Activated CD8-positive, alpha-beta memory T cell treated with anti-CD3 and anti-CD28 coated beads for 4 hours (primary cell): Measurements from ENCODE around the gene DPY30.

ENCODE experiments used
- DNase-seq, 2 donors: peaks; one replicate each; pipeline ENCODE4 v3.0.0-alpha.2; 2020; ENCODE audit warnings: low read depth in 2 of 2

The DPY30 gene

DNA sequence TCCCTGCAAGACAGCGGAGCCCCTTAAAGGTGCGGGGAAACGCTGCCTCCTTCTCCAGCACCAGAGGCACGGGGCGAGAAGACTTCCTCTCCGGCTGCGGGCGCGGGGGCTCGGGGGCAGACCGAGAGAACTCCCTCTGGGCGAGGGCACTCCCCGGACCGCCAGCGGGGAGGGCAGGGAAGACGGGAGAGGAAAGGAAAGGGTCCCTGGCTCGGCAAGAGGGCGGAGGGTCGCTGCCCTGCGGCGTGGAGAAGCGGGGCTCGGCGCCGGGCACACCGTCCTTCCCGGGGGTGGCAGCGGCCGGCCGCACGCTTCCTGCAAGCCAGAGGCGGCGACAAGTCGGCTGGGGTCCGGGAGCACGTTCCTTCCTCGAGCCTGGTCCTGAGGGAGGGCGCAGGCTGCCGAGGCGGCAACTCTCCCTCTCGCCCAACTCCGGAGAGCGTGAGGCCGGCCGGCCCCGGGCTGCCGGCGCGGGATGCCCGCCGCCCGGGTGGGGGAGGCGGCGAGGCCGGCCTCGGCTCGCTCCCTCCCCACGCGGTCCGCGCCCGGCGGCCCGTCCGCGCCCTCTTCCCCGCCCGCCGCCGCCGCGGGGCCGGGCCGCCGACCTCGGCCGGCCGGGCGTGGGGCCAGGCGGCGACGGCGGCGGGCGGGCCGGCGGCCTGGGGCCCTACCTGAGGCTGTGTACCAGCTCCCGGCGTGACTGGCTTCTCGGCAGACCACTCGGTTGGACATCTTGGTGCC, 29.9 kb downstream of the DPY30 start:
- DNase-seq = peak; percentile 1 to 13

DNA sequence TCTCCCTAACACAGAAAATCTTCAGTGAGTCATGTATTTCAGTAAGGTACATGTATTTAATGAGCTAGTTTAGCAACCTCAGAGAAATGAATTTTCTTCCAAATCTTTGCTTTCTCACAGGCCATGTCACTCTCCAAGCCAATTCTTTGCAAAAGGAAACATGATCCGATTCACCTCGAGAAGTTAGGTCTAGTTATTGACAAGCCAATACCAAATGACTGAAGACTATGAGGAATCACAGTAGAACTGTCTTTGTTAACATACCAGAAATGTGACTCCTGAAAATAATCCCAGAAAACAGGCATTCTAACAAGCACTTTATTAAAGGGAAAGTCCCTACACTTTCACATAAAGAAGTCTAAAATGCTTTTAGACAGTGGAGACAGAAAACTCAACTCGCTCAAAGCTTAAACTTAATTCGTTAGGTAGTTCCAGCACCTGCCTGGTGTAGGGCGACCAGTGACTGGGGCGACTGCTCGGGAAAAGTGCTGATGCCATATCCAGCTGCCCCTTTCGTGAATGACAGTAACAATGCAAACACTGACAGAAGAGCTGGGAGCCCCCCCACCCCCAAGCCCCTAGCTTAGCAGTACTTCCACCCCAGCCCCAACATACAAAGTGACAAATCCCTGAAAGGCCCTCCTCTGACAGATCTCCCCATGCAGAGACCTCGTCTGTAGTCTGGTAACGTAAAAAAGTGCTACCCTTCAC, 30.6 kb downstream of the DPY30 start:
- peak in 1 of 2 donors; percentile 0 for DNase-seq

DNA sequence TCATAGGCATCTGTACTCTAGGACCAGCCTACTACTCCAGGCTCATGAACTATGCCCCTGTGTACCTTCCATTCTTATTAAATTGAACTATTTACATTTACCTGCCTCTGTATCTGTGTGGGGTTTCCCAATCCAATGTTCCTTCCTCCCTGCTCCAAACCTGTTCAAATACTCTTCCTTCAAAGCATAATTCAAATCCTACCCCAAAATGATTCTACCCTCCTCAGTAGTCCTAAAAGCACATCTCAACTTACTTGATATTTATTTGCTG, 32.5 kb downstream of the DPY30 start:
- DNase-seq = no peak

DNA sequence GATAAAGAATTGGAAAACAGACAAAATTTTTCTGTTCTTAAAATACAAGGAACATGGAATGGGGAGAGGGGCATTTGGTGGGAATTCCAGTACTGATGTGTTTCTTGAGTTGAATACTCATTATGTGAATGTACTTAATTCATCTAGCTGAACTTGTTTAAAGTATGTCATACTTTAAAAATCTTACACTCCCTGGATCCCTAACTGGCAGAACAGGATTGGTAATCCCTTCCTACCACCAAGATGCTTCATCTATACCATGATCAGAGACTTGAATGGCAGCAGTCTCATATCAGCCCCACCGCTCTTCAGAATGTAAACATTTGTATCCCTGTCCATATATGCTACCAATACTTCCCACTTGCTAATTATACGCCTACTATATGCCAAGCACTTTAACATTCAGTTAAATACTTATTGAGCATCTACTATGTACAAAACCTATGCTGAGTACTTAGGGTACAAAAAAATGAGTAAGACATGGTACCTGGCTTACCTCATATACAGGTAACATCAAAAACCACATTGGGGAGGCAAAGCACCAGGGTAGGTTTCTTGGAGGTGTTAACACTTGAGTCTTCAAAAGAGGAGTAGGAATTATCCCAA, 34.1 kb downstream of the DPY30 start:
- no peak for DNase-seq

DNA sequence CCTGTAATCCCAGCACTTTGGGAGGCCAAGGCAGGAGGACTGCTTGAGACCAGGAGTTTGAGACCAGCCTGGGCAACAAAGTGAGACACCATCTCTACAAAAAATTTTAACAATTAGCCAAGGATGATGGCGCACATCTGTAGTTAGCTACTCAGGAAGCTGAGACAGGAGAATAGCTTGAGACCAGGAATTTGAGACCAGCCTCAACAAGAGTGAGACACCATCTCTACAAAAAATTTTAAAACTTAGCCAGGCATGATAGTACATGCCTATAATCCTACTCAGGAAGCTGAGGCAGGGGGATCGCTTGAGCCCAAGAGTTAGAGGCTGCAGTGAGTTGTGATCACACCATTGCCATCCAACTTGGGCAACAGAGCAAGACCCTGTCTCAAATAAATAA, 35.8 kb downstream of the DPY30 start:
- no peak for DNase-seq

DNA sequence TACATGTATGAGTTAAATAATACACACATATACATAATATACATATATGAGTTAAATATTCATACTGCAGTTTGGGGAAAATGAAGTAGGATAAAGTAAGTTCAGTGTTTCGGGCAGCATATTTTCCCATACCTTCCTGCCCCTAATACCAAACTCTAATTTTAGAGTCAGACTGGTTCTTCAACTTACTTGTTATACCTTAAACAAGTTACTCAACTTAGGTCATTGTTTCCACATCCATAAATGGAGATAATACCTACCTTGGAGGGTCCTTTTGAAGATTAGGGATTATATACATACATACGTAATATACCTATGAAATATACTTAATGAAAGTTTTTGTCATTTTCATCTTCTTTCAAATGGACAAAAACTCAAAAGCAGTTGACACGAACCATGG, 37.2 kb downstream of the DPY30 start:
- DNase-seq = no peak

DNA sequence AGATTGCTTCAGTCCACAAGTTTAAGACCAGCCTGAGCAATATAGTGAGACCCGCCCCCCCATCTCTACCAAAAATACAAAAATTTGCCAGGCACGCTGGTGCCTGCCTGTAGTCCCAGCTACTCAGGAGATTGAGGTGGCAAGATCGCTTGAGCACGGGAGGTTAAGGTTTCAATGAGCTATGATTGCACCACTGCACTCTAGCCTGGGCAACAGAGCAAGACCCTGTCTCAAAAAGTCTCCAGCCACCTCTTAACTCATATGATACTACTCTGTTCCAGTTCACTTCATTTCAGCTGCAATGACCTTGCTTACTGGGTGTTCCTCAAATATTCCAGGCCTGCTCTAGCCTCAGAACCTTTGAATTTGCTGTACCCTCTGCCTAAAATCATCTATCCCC, 40.2 kb downstream of the DPY30 start:
- DNase-seq = no peak

DNA sequence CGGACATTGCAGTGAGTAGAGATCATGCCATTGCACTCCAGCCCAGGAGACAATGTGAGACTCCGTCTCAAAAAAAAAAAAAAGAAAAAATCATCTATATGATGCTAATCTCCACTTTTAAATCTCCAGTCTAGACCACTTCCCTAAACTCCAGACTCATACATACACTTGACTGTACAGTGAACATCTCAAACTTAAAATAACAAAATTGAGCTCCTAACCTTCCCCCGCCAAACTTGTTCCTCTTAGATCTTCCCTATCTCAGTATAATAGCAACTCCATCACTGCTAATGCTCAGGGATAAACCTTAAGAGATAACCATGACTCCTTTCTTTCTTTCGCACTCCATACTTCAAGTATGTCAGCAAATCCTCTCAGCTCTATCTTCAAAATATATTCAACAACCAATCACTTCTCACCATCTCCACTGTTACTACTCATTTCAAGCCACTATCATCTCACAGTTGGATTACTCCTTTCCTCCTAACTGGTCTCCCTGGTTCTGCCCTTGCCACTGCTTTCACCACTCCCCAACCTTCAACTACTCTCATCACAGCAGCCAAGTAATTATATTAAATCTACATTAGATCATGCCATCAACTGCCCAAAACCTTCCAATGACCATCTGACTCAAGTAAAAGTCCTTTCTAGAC, 40.7 kb downstream of the DPY30 start:
- no peak for DNase-seq

DNA sequence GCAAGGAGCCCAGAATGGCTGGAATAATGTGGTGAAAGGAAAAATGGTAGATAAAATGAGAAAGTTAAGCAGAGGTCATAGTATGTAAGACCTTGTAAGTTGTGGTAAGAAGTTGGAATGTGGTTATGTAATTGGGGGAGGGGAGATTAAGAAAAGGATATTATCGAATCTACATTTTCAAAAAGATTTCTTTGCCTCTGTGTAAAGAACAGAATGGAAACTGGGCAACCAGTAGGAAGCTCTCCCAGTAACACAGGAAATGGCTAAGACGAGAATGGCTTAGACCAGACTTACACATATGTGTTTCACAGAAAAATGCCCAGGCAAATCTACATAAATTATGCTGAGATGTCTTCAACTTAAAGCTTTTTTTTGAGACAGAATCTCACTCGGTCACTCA, 42.0 kb downstream of the DPY30 start:
- no peak for DNase-seq

DNA sequence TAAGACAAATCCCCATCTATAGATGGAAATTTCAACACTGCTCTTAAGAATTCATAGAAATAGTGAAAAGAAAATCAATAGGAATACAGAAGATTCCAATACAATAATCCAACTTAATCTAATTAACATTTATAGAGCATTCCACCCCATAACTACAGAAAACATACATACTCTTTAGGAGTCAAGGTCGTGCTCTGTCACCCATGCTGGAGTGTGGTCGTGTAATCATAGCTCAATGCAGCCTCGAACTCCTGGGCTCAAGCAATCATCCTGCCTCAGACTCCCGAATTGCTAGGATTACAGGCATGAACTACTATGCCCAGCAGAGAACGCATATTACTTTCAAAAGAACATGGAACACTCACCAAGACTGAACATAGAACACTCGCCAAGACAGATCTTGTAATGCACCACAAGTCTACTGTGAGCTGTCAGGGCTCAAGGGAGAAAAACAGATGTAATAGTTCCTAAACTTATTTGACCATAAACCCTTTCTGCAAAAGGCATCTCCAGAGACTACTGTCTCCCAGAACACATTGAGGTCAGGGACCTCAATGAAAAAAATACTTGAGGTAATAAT, 42.9 kb downstream of the DPY30 start:
- no peak for DNase-seq

DNA sequence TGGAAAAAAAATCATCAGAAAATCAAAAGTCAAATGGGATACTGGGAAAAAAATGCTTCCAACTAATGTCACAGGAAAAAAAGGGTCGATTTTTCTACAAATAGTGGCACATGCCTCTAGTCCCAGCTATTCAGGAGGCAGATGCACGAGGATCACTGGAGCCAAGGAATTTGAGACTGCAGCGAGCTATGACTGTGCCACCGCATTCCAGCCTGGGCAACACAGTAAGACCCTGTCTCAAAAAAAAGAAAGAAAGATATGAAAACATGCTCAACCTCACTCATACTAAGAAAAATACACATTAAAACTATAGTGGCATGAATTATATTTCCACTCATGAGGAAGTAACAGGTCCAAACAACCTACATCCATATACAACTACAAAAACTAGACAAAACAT, 46.7 kb downstream of the DPY30 start:
- DNase-seq = no peak

DNA sequence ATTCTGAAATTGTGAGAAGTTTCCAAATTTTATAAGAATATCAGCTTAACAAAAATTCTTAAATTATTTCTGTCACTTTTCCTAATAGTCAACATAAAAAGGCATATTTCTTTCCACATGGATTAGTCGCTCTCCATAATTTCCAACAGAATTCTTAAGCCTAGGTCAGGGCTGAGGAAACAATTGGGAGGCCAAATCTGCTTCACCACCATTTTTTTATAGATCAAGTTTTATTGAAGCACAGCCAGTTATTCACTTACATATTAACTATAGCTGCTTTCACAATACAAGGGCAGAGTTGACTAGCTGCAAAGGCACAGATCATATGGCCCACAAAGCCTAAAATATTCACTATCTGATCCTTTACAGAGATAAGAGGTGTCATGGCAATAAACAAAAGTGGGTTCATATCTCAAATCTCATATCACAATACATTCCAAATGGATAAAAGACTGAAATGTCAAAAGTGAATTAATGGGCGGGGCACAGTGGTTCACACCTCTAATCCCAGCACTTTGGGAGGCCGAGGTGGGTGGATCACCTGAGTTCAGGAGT, 47.5 kb downstream of the DPY30 start:
- DNase-seq = no peak

DNA sequence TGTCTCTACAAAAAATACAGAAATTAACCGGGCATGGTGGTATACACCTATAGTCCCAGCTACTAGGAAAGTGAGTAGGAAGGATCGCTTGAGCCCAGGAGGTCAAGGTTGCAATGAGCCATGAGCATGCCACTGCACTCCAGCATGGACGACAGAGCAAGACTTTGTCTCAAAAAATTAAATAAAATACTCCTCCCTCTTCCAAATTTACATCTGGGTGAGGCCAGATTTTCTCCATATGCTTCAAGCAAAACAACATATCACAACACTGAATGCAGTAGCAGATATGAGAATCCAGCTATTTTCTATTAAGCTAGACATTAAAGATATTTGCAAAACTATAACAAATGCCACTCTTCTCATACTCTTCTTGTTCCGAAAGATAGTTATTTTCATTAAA, 49.7 kb downstream of the DPY30 start:
- no peak for DNase-seq

DNA sequence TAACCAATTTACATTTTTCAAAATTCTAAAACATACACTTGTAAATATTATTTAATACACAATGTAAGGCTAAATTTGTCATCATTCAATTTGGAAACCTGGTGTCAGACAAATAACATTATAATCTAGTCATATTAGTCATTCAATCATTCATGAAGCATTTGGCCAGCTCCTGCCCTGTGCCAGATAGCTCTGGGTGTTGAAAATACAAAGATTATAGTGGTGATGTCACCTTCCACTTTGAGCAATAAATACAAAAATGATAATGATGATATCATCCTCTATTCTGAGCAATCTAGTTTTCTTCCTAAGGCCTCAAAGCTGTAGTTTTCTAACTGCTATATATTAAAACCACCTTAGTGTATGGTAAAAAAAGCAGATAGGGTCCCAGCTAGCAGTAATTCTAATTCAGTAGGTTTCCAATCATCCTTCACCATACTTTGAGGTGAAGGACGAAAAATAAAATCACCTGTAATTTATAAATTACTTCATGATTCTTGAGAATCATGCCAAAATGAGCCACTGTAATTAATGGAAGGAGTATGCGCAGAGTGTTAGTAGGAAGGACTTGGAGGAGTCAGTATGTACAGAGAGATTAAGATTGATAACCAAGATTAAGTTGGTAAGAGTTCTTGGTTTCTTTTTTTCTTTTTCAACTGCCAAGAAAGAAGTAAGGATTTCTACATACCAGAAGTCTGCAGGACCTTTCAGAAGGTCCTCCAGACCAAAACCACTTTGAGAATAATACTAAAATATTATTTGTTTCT, 52.0 kb downstream of the DPY30 start:
- DNase-seq = no peak

DNA sequence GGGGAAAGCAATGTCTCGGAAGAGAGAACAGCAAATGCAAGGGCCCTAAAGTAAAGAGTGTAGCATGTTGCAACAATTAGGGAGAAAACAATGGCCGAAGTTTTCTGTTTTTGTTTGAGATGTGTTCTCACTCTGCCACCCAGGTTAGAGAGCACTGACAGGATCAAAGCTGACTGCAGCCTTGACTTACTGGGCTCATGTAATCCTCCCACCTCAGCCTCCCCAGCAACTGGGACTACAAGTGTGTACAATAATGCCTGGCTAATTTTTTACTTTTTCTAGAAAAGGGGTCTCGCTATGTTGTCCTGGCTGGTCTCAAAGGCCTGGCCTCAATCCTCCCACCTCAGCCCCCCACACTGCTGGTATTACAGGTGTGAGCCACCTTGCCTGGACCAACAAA, 52.7 kb downstream of the DPY30 start:
- no peak for DNase-seq

DNA sequence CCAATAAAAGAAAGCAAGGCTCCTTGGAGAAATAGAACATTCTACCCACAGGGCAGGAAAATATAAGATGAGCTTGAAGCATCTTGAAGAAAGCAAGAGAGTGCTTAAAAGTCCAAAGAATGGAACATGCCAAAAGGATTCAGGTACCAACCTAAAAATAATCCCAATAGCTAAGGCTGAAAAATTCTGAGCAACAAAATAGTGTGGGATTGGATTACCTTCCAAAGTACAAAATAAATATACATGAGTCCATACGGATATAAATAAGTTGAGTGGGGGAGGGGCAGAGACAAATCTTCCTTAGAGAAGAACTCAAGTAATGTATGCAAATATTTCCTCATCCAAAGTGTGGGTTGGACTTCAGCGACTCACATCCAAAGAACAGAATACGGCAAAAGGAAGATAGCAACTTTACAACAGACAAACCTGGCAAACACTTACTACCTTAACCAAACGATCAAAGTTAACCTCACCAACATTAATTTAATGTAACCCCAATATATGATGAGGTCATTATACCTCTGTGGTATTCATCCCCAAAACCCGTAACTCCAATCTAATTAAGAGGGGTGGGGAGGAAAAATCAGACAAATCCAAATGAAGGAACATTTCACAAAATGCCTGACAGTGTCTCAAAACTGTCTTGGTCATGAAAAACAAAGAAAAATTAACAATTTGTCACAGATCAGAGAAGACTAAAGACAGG, 55.7 kb downstream of the DPY30 start:
- no peak for DNase-seq

DNA sequence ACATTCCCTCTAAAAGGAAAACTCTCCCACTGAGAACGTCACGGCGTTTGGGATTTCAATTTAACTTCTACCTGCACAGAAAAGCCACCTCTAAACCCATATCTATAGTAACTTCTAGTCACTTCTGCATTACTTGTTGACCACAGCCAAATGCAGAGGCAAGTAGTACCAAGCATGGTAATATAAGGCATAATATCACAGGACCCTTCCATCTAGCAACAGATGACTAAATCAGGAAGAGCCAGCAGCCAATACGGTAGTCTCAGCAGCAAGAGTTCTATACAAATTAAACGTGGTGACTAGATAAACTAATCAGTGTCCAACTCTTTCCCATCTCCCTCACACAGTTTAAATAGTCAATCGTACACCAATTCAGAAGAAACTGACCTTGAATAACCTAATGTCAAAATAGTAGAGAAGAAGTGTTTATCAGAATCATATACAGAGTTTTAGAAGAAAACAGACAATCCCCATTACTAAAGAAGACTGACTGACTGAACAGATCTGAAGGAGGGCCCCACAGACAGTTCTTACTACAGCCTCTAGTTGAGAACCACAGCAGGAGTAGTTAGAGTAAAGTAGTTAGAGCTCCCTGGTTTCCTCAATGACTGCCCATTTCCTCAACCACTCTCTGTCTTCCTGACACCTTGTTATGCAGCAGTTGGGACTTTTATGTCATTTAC, 58.8 kb downstream of the DPY30 start:
- no peak for DNase-seq

DNA sequence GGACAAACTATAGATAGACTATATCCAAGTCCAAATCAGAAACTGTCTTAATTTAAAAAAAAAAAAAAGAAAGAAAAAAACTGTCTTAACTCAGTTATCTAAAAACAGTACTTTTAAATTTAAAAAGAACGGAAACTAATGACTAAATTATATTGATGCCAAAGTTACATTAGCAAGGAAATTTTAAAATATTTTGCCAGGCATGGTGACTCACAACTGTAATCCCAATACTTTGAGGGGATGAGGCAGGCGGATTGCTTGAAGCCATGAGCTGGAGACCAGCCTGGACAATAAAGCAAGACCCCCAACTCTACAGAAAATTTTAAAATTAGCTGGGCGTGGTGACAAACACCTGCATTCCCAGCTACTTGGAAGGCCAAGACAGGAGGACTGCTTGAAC, 59.6 kb downstream of the DPY30 start:
- DNase-seq = no peak

DNA sequence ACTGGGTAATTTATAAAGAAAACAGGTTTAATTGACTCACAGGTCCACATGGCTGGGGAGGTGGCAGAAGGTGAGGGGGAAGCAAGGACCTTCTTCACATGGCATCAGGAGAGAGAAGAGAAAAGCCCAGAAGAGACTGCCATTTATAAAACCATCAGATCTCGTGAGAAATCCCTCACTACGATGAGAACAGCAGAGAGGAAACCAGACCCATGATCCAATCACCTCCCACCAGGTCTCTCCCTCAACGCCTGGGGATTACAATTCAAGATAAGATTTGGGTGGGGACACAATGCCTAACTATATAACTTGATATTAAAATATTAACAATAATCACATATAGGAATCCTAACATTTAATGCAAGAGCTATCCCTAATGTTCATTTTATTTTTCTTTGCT, 60.6 kb downstream of the DPY30 start:
- DNase-seq = no peak

DNA sequence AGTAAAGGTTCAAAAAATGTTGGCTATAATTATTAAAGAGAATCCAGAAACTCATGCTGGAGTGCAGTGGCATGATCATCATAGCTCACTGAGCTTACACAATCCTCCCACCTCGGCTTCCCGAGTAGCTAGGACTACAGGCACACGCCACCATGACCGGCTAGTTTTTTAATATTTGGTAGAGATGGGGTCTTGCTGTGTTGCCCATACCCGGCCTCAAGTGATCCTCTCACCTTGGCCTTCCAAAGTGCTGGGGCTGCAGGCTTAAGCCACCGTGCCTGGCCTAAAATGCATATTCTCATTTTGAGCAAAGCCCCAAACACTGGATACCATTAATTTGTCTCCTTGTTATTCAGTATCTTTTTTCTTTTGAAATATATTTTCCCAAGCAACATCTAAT, 61.2 kb downstream of the DPY30 start:
- DNase-seq = no peak
